ENCODE results near the gene OR8H3.
"Not testable (repeated sequence)": the region's sequence is repeated elsewhere in the genome, so short reads cannot be mapped to it uniquely, and the experiment has no call there.

Gene OR8H3

GRCh38 chr11:56122073-56122472 is at the start of gene OR8H3:
TSS of gene OR8H3 (plus strand) at chr11:56122373. CDS start at chr11:56122373, 0 bp downstream.
- no peak for DNase-seq

- DNase-seq = no peak
These were observed 32.5 kb upstream of the OR8H3 start for GRCh38 chr11:56089697-56090096.

GRCh38 chr11:56093008-56093407 is 29.2 kb upstream of the OR8H3 start, which contains the start of gene OR8I2:
TSS of gene OR8I2 (plus strand) at chr11:56093308. CDS start at chr11:56093308, 0 bp downstream.
- DNase-seq = no peak

- DNase-seq = no peak
These were observed 18.9 kb upstream of the OR8H3 start, which contains the start of gene OR8H2 for GRCh38 chr11:56103210-56103737. TSS of gene OR8H2 (plus strand) at chr11:56103687. CDS start at chr11:56105043, 1,356 bp downstream.

GRCh38 chr11:56140151-56140661 is 18.0 kb downstream of the OR8H3 start, which contains the start of gene OR8J3:
TSS of gene OR8J3 (minus strand) at chr11:56140201. CDS start at chr11:56137718, 2,483 bp downstream.
- no peak for DNase-seq

- not testable (repeated sequence) for DNase-seq
These were observed 21.5 kb downstream of the OR8H3 start for GRCh38 chr11:56143681-56144080.

- DNase-seq = no peak
These were observed 29.2 kb downstream of the OR8H3 start for GRCh38 chr11:56151376-56151775.

- no peak for DNase-seq
These were observed 30.2 kb downstream of the OR8H3 start for GRCh38 chr11:56152333-56152732.

- DNase-seq = no peak
These were observed 38.0 kb downstream of the OR8H3 start, which contains the start of gene OR8K5 for GRCh38 chr11:56160217-56160616. TSS of gene OR8K5 (minus strand) at chr11:56160317. CDS start at chr11:56160317, 0 bp downstream.

- no peak for DNase-seq
These were observed 41.6 kb downstream of the OR8H3 start for GRCh38 chr11:56163804-56164203.

GRCh38 chr11:56172256-56172830 is 50.2 kb downstream of the OR8H3 start:
- no peak for DNase-seq

Data from GF-D8 (cell line).